ENCODE data around the gene SSPN. TPM values are rescaled to one million over a fixed set of nuclear protein-coding genes. Genes with fewer than 3 reads are reported as not detected.
A peak's percentile ranks its signal among the peaks of the same experiment; 100 is the strongest.

Gene SSPN
- total RNA-seq, 3 donors from 2014 or later = 17.7 to 22.1 (median 19.7) TPM

GRCh38 chr12:26192142-26192541 is 3.2 kb upstream of the SSPN start:
- no peak overlapping the region for H3K27ac ChIP-seq
- H3K9me3 ChIP-seq = no peaks in the 10 kb centered on the region
- no peaks in the 10 kb centered on the region for H3K27me3 ChIP-seq
- no peak overlapping the region for H3K4me3 ChIP-seq
- no peaks in the 10 kb centered on the region for H3K36me3 ChIP-seq
- no peak for TF ChIP-seq POLR2A (IDR thresholded peaks at IDR 0.05)
- TF ChIP-seq CTCF (IDR thresholded peaks at IDR 0.05) = no peak
- TF ChIP-seq POLR2AphosphoS5 (IDR thresholded peaks at IDR 0.05) = no peak
- DNase-seq (ENCODE audit: low spot score in 2 of 2) = no peak
- intact Hi-C loops (cut with DNase I; ENCODE audit: low total_unique reads) = no loop called here
- peaks cover 0 to 9% of the 10 kb centered on the region in 2 donors for H3K4me1 ChIP-seq

GRCh38 chr12:26193539-26193938 is 1.8 kb upstream of the SSPN start:
- no peak overlapping the region for H3K27ac ChIP-seq
- H3K4me3 ChIP-seq = no peak overlapping the region
- intact Hi-C loops (cut with DNase I; ENCODE audit: low total_unique reads) = no loop called here
- TF ChIP-seq POLR2A (IDR thresholded peaks at IDR 0.05) = no peak
- TF ChIP-seq POLR2AphosphoS5 (IDR thresholded peaks at IDR 0.05) = no peak
- TF ChIP-seq CTCF (IDR thresholded peaks at IDR 0.05) = no peak
- no peaks in the 10 kb centered on the region for H3K9me3 ChIP-seq
- H3K36me3 ChIP-seq = no peaks in the 10 kb centered on the region
- no peak for DNase-seq (ENCODE audit: low spot score in 2 of 2)
- no peaks in the 10 kb centered on the region for H3K27me3 ChIP-seq
- H3K4me1 ChIP-seq = peaks cover 0 to 11% of the 10 kb centered on the region in 2 donors

- H3K4me1 ChIP-seq = peaks cover 0 to 11% of the 10 kb centered on the region in 2 donors
- H3K27ac ChIP-seq = peak overlapping the region; percentile 93 to 96
- TF ChIP-seq POLR2AphosphoS5 (IDR thresholded peaks at IDR 0.05) (peak in 1 of 3 donors; percentile 8), CTCF (IDR thresholded peaks at IDR 0.05) (no peak), POLR2A (IDR thresholded peaks at IDR 0.05) (no peak)
- H3K9me3 ChIP-seq = no peaks in the 10 kb centered on the region
- H3K27me3 ChIP-seq = no peaks in the 10 kb centered on the region
- DNase-seq (ENCODE audit: low spot score in 2 of 2) = peak; percentile 43 to 60
- H3K4me3 ChIP-seq = peak overlapping the region; percentile 58 to 88 (median 73)
- intact Hi-C loops (cut with DNase I; ENCODE audit: low total_unique reads) = no loop called here
- no peaks in the 10 kb centered on the region for H3K36me3 ChIP-seq
Observed at GRCh38 chr12:26195641-26196420, 458 bp downstream of the SSPN start.

GRCh38 chr12:26196421-26196716 is 996 bp downstream of the SSPN start:
- intact Hi-C loops (cut with DNase I; ENCODE audit: low total_unique reads) = no loop called here
- peak overlapping the region; percentile 58 to 88 (median 73) for H3K4me3 ChIP-seq
- H3K27ac ChIP-seq = peak overlapping the region; percentile 93 to 96
- TF ChIP-seq CTCF (IDR thresholded peaks at IDR 0.05) (no peak), POLR2A (IDR thresholded peaks at IDR 0.05) (no peak), POLR2AphosphoS5 (IDR thresholded peaks at IDR 0.05) (no peak)
- no peak for DNase-seq (ENCODE audit: low spot score in 2 of 2)
- H3K36me3 ChIP-seq = no peaks in the 10 kb centered on the region
- H3K27me3 ChIP-seq = no peaks in the 10 kb centered on the region
- no peaks in the 10 kb centered on the region for H3K9me3 ChIP-seq
- peaks cover 0 to 11% of the 10 kb centered on the region in 2 donors for H3K4me1 ChIP-seq

GRCh38 chr12:26197832-26198231 is 2.5 kb downstream of the SSPN start:
- H3K27ac ChIP-seq = peak overlapping the region; percentile 93 to 96
- intact Hi-C loops (cut with DNase I; ENCODE audit: low total_unique reads) = no loop called here
- no peaks in the 10 kb centered on the region for H3K9me3 ChIP-seq
- peaks cover 0 to 11% of the 10 kb centered on the region in 2 donors for H3K4me1 ChIP-seq
- no peak overlapping the region for H3K4me3 ChIP-seq
- no peaks in the 10 kb centered on the region for H3K27me3 ChIP-seq
- TF ChIP-seq CTCF (IDR thresholded peaks at IDR 0.05) (no peak), POLR2A (IDR thresholded peaks at IDR 0.05) (no peak), POLR2AphosphoS5 (IDR thresholded peaks at IDR 0.05) (no peak)
- no peak for DNase-seq (ENCODE audit: low spot score in 2 of 2)
- H3K36me3 ChIP-seq = no peaks in the 10 kb centered on the region
